H9 (cell line): ENCODE measurements around the gene DCTN5. TPM values are rescaled to one million over a fixed set of nuclear protein-coding genes. Genes with fewer than 3 reads are reported as not detected.

Source experiments
- DNase-seq: peaks from one replicate; pipeline ENCODE4 v3.0.0-alpha.2; 2017
- H2AFZ ChIP-seq: one replicate; pipeline ENCODE4 v1.6.1; 2013; ENCODE audit warnings: mild to moderate bottlenecking, low read length, control low read depth, moderate library complexity
- H2AK5ac ChIP-seq: 2 replicates; pipeline ENCODE4 v1.6.1; 2013; ENCODE audit warnings: low read length, control low read depth, mixed read lengths; ENCODE audit not compliant: insufficient read length
- H2BK120ac ChIP-seq: one replicate; pipeline ENCODE4 v1.6.1; 2013; ENCODE audit warnings: low read depth, mild to moderate bottlenecking, low read length, control low read depth, inconsistent platforms; ENCODE audit not compliant: poor library complexity, severe bottlenecking
- H2BK12ac ChIP-seq: 2 replicates; pipeline ENCODE4 v1.6.1; 2013; ENCODE audit warnings: low read length, control low read depth, mixed read lengths, low read depth; ENCODE audit not compliant: insufficient read length
- H2BK15ac ChIP-seq: 2 replicates; pipeline ENCODE4 v1.6.1; 2013; ENCODE audit warnings: low read depth, low read length, control low read depth
- H2BK20ac ChIP-seq: one replicate; pipeline ENCODE4 v1.6.1; 2013; ENCODE audit warnings: low read depth, mild to moderate bottlenecking, low read length, control low read depth, inconsistent platforms; ENCODE audit not compliant: poor library complexity, severe bottlenecking
- H2BK5ac ChIP-seq: 2 replicates; pipeline ENCODE4 v1.6.1; 2013; ENCODE audit warnings: low read length, control low read depth, mixed read lengths; ENCODE audit not compliant: insufficient read length
- H3K14ac ChIP-seq: 2 replicates; pipeline ENCODE4 v1.6.1; 2013; ENCODE audit warnings: low read length, control low read depth; ENCODE audit not compliant: insufficient read depth
- H3K18ac ChIP-seq: 2 replicates; pipeline ENCODE4 v1.6.1; 2013; ENCODE audit warnings: low read depth, mild to moderate bottlenecking, mixed read lengths, low read length, control low read depth; ENCODE audit not compliant: insufficient read length
- H3K23ac ChIP-seq: 2 replicates; pipeline ENCODE4 v1.6.1; 2013; ENCODE audit warnings: low read length, control low read depth, mixed read lengths, low read depth; ENCODE audit not compliant: insufficient read length
- H3K23me2 ChIP-seq: 2 replicates; pipeline ENCODE4 v1.6.1; 2013; ENCODE audit warnings: low read depth, mild to moderate bottlenecking, mixed read lengths, low read length, control low read depth; ENCODE audit not compliant: insufficient read length, poor library complexity, severe bottlenecking
- H3K27ac ChIP-seq: 2 replicates; pipeline ENCODE4 v1.5.1; 2013; ENCODE audit warnings: low read length, control low read depth, mixed read lengths, low read depth; ENCODE audit not compliant: insufficient read length
- H3K27me3 ChIP-seq: 2 replicates; pipeline ENCODE4 v1.6.1; 2013; ENCODE audit warnings: low read length, control low read depth, inconsistent platforms; ENCODE audit not compliant: insufficient read depth
- H3K4ac ChIP-seq: 2 replicates; pipeline ENCODE4 v1.6.1; 2013; ENCODE audit warnings: low read depth, mild to moderate bottlenecking, control low read depth, inconsistent platforms, low read length, moderate library complexity
- H3K4me1 ChIP-seq: 2 replicates; pipeline ENCODE4 v1.6.1; 2013; ENCODE audit warnings: low read length, control low read depth, inconsistent platforms; ENCODE audit not compliant: insufficient read depth
- H3K4me2 ChIP-seq: 2 replicates; pipeline ENCODE4 v1.6.1; 2013; ENCODE audit warnings: low read length, control low read depth, mixed read lengths; ENCODE audit not compliant: insufficient read length, insufficient read depth
- H3K56ac ChIP-seq: 2 replicates; pipeline ENCODE4 v1.6.1; 2013; ENCODE audit warnings: low read depth, mild to moderate bottlenecking, mixed read lengths, low read length, control low read depth; ENCODE audit not compliant: insufficient read length
- H3K79me1 ChIP-seq: 2 replicates; pipeline ENCODE4 v1.6.1; 2013; ENCODE audit warnings: low read depth, mild to moderate bottlenecking, moderate library complexity, low read length, control low read depth, inconsistent platforms; ENCODE audit not compliant: insufficient read depth, poor library complexity, severe bottlenecking
- H3K79me2 ChIP-seq: 2 replicates; pipeline ENCODE4 v1.6.1; 2013; ENCODE audit warnings: low read length, control low read depth, inconsistent platforms; ENCODE audit not compliant: insufficient read depth
- H3K9ac ChIP-seq: 2 replicates; pipeline ENCODE4 v1.6.1; 2013; ENCODE audit warnings: low read length, control low read depth, mixed read lengths; ENCODE audit not compliant: insufficient read length; ENCODE audit errors: extremely low read depth
- H3K9me3 ChIP-seq: one replicate; pipeline ENCODE4 v1.6.1; 2013; ENCODE audit warnings: low read depth, low read length, inconsistent platforms; ENCODE audit not compliant: control insufficient read depth
- H3T11ph ChIP-seq: one replicate; pipeline ENCODE4 v1.6.1; 2013; ENCODE audit warnings: mild to moderate bottlenecking, low read length, control low read depth, inconsistent platforms
- H4K20me1 ChIP-seq: one replicate; pipeline ENCODE4 v1.6.1; 2013; ENCODE audit not compliant: control insufficient read depth, insufficient read length, insufficient read depth
- H4K5ac ChIP-seq: 2 replicates; pipeline ENCODE4 v1.6.1; 2013; ENCODE audit warnings: low read depth, mild to moderate bottlenecking, mixed read lengths, low read length, control low read depth; ENCODE audit not compliant: insufficient read length
- H4K8ac ChIP-seq: replicated peaks from 2 replicates; pipeline ENCODE4 v1.6.1; 2013; ENCODE audit warnings: low read length, control low read depth, mixed read lengths, low read depth; ENCODE audit not compliant: insufficient read length
- H4K91ac ChIP-seq: 2 replicates; pipeline ENCODE4 v1.6.1; 2013; ENCODE audit warnings: low read depth, mild to moderate bottlenecking, moderate library complexity, mixed read lengths, low read length, control low read depth; ENCODE audit not compliant: insufficient read length
- H3K27ac Mint-ChIP-seq, 3 experiments: 2 replicates in 2 of 3; 3 replicates in 1 of 3; pipeline ENCODE4 v1.8.0; 2020 to 2021; ENCODE audit warnings: mixed read lengths in 3 of 3, mild to moderate bottlenecking in 1 of 3, moderate library complexity in 1 of 3
- H3K27me3 Mint-ChIP-seq: 2 replicates; pipeline ENCODE4 v1.8.0; 2021; ENCODE audit warnings: low read depth, mild to moderate bottlenecking, moderate library complexity, mixed read lengths
- H3K36me3 Mint-ChIP-seq, 3 experiments: 2 replicates in 2 of 3; 3 replicates in 1 of 3; pipeline ENCODE4 v1.8.0; 2020 to 2021; ENCODE audit warnings: low read depth in 3 of 3, mixed read lengths in 3 of 3; ENCODE audit not compliant: insufficient read depth in 1 of 3
- H3K4me1 Mint-ChIP-seq, 2 experiments: 2 replicates each; pipeline ENCODE4 v1.8.0; 2020; ENCODE audit warnings: mixed read lengths in 2 of 2
- H3K4me3 Mint-ChIP-seq, 2 experiments: 2 replicates in 1 of 2; 3 replicates in 1 of 2; pipeline ENCODE4 v1.8.0; 2020 to 2021; ENCODE audit warnings: mild to moderate bottlenecking in 2 of 2, mixed read lengths in 2 of 2, moderate library complexity in 1 of 2
- H3K9me3 Mint-ChIP-seq, 2 experiments: 2 replicates in 1 of 2; 3 replicates in 1 of 2; pipeline ENCODE4 v1.8.0; 2020; ENCODE audit warnings: mild to moderate bottlenecking in 2 of 2, mixed read lengths in 2 of 2, moderate library complexity in 1 of 2
- WGBS: extraction: QIAGEN DNeasy Blood & Tissue Kit; methylation state at CpG from one replicate; pipeline ENCODE4 v1.1.7; 2013; ENCODE audit warnings: missing lambda C conversion rate, low lambda C conversion rate, mixed read lengths; ENCODE audit not compliant: insufficient read length; ENCODE audit errors: extremely low coverage; 5-methylcytosine and 5-hydroxymethylcytosine counted together
- total RNA-seq: library from RNA; stranded (reverse); gene quantifications from 2 replicates; pipeline ENCODE4 v1.2.1, GENCODE V29; 2021
- TF ChIP-seq, protein P1 (sequence below): fragments of 200-600 bp; sonication (generic); conservative IDR thresholded peaks from 3 replicates; pipeline ENCODE4 v1.8.0; 2021; ENCODE audit warnings: antibody characterized with exemption, mild to moderate bottlenecking

DCTN5 gene
- total RNA-seq, 1 experiment from 2014 or later = 114 TPM

GRCh38 chr16:23642246-23642774, 1.0 kb downstream of the DCTN5 start:
- peaks cover 6% of the 10 kb centered on the region for H3K79me1 ChIP-seq
- no peak overlapping the region for H2BK120ac ChIP-seq
- peaks cover 1% of the 10 kb centered on the region; the same call in 1 of the 2 replicates for H3K79me2 ChIP-seq
- H3K56ac ChIP-seq = no peak overlapping the region
- Mint-ChIP-seq H3K27ac (peak overlapping the region in 1 of 3 experiments; percentile 97; a peak in 1 of 7 replicates), H3K36me3 (peaks cover 18 to 57% (median 46%) of the 10 kb centered on the region in 3 experiments; a peak in 6 of 7 replicates), H3K9me3 (no peaks in the 10 kb centered on the region), H3K27me3 (no peaks in the 10 kb centered on the region), H3K4me1 (peaks cover 9 to 17% of the 10 kb centered on the region in 2 experiments), H3K4me3 (peak overlapping the region; percentile 100)
- no peaks in the 10 kb centered on the region for H3K4me1 ChIP-seq
- no peak overlapping the region for H4K5ac ChIP-seq
- no peak overlapping the region for H2BK20ac ChIP-seq
- H3K4ac ChIP-seq = no peak overlapping the region
- no peak overlapping the region for H4K8ac ChIP-seq
- no CpG with 5 or more reads among the region's 14 CpGs for WGBS
- H3K14ac ChIP-seq = no peak overlapping the region
- peaks cover 4% of the 10 kb centered on the region for H4K20me1 ChIP-seq
- no peak overlapping the region for H2AFZ ChIP-seq
- no peak overlapping the region for H3K27ac ChIP-seq
- TF ChIP-seq, protein P1, sequence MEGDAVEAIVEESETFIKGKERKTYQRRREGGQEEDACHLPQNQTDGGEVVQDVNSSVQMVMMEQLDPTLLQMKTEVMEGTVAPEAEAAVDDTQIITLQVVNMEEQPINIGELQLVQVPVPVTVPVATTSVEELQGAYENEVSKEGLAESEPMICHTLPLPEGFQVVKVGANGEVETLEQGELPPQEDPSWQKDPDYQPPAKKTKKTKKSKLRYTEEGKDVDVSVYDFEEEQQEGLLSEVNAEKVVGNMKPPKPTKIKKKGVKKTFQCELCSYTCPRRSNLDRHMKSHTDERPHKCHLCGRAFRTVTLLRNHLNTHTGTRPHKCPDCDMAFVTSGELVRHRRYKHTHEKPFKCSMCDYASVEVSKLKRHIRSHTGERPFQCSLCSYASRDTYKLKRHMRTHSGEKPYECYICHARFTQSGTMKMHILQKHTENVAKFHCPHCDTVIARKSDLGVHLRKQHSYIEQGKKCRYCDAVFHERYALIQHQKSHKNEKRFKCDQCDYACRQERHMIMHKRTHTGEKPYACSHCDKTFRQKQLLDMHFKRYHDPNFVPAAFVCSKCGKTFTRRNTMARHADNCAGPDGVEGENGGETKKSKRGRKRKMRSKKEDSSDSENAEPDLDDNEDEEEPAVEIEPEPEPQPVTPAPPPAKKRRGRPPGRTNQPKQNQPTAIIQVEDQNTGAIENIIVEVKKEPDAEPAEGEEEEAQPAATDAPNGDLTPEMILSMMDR = no peak
- H3K23me2 ChIP-seq = peaks cover 4% of the 10 kb centered on the region
- H3K4me2 ChIP-seq = peak overlapping the region; percentile 50
- H3K27me3 ChIP-seq = no peaks in the 10 kb centered on the region
- H2BK15ac ChIP-seq = no peak overlapping the region
- H3K9ac ChIP-seq = peak overlapping the region; percentile 47
- no peaks in the 10 kb centered on the region for H3K9me3 ChIP-seq
- no peak overlapping the region for H2BK12ac ChIP-seq
- H3K23ac ChIP-seq = no peak overlapping the region
- H3K18ac ChIP-seq = no peak overlapping the region
- H3T11ph ChIP-seq = no peak overlapping the region
- H2AK5ac ChIP-seq = no peak overlapping the region
- H2BK5ac ChIP-seq = no peak overlapping the region
- H4K91ac ChIP-seq = no peak overlapping the region
- no peak for DNase-seq
